KMS-11 (cell line): ENCODE results near the gene PTPRN2.

Source experiments
- H2AFZ ChIP-seq: fragments of 200-600 bp; sonication (generic); 2 replicates; pipeline ENCODE4 v1.6.1; 2016; ENCODE audit warnings: antibody characterized with exemption, mixed run types, low read depth
- H3K27ac ChIP-seq: fragments of 200-600 bp; sonication (generic); 2 replicates; pipeline ENCODE4 v1.6.1; 2016; ENCODE audit warnings: mild to moderate bottlenecking, mixed run types
- H3K27me3 ChIP-seq: fragments of 200-600 bp; sonication (generic); 2 replicates; pipeline ENCODE4 v1.6.1; 2017; ENCODE audit warnings: mild to moderate bottlenecking, low read depth, mixed run types, moderate library complexity; ENCODE audit not compliant: insufficient read depth
- H3K36me3 ChIP-seq: fragments of 200-600 bp; sonication (generic); 2 replicates; pipeline ENCODE4 v1.6.1; 2017; ENCODE audit warnings: mild to moderate bottlenecking, mixed run types; ENCODE audit not compliant: insufficient read depth
- H3K4me1 ChIP-seq: fragments of 200-600 bp; sonication (generic); 2 replicates; pipeline ENCODE4 v1.6.1; 2016; ENCODE audit warnings: mild to moderate bottlenecking, low read depth, mixed run types; ENCODE audit not compliant: poor library complexity, severe bottlenecking
- H3K4me2 ChIP-seq: fragments of 200-600 bp; sonication (generic); 2 replicates; pipeline ENCODE4 v1.7.0; 2016; ENCODE audit warnings: mild to moderate bottlenecking, mixed run types
- H3K4me3 ChIP-seq: fragments of 200-600 bp; sonication (generic); IDR thresholded peaks from 2 replicates; pipeline ENCODE4 v1.6.1; 2017; ENCODE audit warnings: low read depth, low read length, mixed read lengths; ENCODE audit not compliant: insufficient read depth
- H3K79me2 ChIP-seq: fragments of 200-600 bp; sonication (generic); 2 replicates; pipeline ENCODE4 v1.6.1; 2016; ENCODE audit warnings: low read depth, mixed run types; ENCODE audit not compliant: insufficient read depth
- H3K9ac ChIP-seq: fragments of 200-600 bp; sonication (generic); 2 replicates; pipeline ENCODE4 v1.6.1; 2016; ENCODE audit warnings: mild to moderate bottlenecking, mixed run types
- H4K20me1 ChIP-seq: fragments of 200-600 bp; sonication (generic); 2 replicates; pipeline ENCODE4 v1.6.1; 2016; ENCODE audit warnings: mild to moderate bottlenecking, mixed run types; ENCODE audit not compliant: insufficient read depth
- TF ChIP-seq, protein P1 (sequence below): fragments of 200-600 bp; sonication (generic); conservative IDR thresholded peaks from 2 replicates; pipeline ENCODE4 v1.6.1; 2017; ENCODE audit warnings: low read depth, mild to moderate bottlenecking, antibody characterized with exemption, low read length, moderate library complexity, mixed read lengths

Gene PTPRN2

DNA sequence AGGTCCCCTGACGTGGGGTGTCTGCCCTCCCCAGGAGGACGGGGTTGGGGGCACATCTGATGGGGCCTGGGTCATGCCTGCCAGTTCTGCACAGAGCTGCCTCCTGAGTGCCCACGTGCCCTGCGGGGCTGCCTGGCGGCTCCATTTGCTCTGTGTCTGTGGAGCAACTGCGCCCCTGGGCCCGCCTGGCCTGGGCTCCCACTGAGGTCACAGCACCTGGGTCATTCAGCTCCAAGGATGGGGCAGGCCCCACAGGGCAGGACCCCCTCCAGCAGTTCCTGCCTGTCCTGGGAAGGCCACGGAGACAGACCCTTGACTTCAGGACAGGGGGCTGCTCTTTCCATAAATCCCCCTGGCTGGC, 590.6 kb downstream of the PTPRN2 start:
- Histone ChIP-seq H3K27me3 (peaks cover 3% of the 10 kb centered on the region; the same call in 1 of the 2 replicates), H3K27ac (no peak overlapping the region), H3K4me3 (no peak overlapping the region), H4K20me1 (no peaks in the 10 kb centered on the region), H3K79me2 (no peaks in the 10 kb centered on the region), H2AFZ (no peak overlapping the region), H3K36me3 (no peaks in the 10 kb centered on the region), H3K9ac (no peak overlapping the region), H3K4me2 (no peak overlapping the region), H3K4me1 (no peaks in the 10 kb centered on the region)
- TF ChIP-seq, protein P1, sequence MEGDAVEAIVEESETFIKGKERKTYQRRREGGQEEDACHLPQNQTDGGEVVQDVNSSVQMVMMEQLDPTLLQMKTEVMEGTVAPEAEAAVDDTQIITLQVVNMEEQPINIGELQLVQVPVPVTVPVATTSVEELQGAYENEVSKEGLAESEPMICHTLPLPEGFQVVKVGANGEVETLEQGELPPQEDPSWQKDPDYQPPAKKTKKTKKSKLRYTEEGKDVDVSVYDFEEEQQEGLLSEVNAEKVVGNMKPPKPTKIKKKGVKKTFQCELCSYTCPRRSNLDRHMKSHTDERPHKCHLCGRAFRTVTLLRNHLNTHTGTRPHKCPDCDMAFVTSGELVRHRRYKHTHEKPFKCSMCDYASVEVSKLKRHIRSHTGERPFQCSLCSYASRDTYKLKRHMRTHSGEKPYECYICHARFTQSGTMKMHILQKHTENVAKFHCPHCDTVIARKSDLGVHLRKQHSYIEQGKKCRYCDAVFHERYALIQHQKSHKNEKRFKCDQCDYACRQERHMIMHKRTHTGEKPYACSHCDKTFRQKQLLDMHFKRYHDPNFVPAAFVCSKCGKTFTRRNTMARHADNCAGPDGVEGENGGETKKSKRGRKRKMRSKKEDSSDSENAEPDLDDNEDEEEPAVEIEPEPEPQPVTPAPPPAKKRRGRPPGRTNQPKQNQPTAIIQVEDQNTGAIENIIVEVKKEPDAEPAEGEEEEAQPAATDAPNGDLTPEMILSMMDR = no peak

DNA sequence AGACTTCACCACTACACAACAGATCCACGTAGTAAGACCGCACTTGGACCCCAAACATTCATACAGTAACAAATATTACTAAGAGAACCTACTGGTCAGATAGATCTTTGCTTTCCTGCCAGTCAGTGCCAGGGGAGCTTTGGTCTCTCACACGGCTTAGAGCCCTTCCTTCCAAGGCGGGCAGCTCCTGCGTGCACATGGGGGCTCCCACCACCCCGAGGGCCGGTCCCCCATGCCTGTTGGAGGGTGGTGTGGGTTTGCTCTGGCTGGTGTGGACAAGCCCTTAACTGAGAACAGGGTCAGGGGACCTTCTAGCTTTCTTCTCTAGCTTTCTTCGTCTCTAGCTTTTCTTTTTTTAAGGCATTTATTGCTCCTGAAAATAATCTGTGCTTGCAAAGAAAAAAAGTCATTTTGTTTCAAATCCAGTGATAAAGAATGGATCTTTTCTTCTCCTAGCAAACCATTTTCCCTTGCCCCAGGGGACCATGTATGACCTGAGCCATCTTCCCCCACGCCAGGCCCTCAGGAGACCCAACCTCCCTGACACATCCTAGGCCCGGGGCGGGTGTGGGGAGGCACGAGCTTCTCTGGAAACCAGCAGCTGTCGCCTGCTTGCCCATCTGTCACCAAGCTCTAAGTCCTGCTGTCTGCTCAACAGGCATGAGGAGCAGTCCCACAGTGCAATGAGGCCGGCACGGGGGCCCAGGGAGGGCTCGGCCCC, 591.1 kb downstream of the PTPRN2 start:
- Histone ChIP-seq H3K9ac (no peak overlapping the region), H3K4me2 (no peak overlapping the region), H3K79me2 (no peaks in the 10 kb centered on the region), H3K27ac (no peak overlapping the region), H3K4me3 (no peak overlapping the region), H3K4me1 (no peaks in the 10 kb centered on the region), H3K36me3 (no peaks in the 10 kb centered on the region), H3K27me3 (peaks cover 3% of the 10 kb centered on the region; the same call in 1 of the 2 replicates), H4K20me1 (no peaks in the 10 kb centered on the region), H2AFZ (no peak overlapping the region)
- TF ChIP-seq, protein P1 = no peak

DNA sequence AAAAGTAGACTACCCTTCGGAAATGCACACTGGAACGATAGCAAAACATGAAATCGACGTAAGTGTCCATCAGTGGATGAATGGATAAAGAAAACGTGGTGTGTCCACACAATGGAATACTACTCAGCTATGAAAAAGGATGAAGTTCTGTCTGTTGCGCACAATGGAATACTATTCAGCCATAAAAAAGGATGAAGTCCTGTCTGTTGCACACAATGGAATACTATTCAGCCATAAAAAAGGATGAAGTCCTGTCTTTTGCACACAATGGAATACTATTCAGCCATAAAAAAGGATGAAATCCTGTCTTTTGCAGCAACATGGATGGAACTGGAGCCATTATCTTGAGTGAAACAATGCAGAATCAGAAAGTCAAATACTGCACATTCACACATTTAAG, 591.8 kb downstream of the PTPRN2 start:
- no peaks in the 10 kb centered on the region for H3K79me2 ChIP-seq
- no peak overlapping the region for H2AFZ ChIP-seq
- H3K4me3 ChIP-seq = no peak overlapping the region
- peaks cover 3% of the 10 kb centered on the region; the same call in 1 of the 2 replicates for H3K27me3 ChIP-seq
- H3K36me3 ChIP-seq = no peaks in the 10 kb centered on the region
- TF ChIP-seq, protein P1 = no peak
- no peak overlapping the region for H3K9ac ChIP-seq
- no peak overlapping the region for H3K27ac ChIP-seq
- no peaks in the 10 kb centered on the region for H4K20me1 ChIP-seq
- no peaks in the 10 kb centered on the region for H3K4me1 ChIP-seq
- no peak overlapping the region for H3K4me2 ChIP-seq

DNA sequence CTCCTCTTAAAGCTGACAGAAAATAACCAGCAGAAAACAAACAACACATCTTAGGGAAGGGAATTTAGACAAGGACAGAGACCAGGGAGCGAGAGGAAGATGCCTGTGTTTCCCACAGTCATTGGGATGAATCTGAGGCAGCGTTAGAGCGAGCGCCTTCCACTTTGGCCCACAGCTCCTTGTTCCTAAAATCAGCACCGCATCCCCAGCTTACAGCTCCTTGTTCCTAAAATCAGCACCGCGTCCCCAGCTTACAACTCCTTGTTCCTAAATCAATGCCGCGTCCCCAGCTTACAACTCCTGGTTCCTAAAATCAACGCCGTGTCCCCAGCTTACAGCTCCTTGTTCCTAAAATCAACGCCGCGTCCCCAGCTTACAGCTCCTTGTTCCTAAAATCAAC, 593.3 kb downstream of the PTPRN2 start:
- Histone ChIP-seq H3K79me2 (no peaks in the 10 kb centered on the region), H3K4me2 (no peak overlapping the region), H3K27ac (no peak overlapping the region), H4K20me1 (no peaks in the 10 kb centered on the region), H3K36me3 (no peaks in the 10 kb centered on the region), H3K4me1 (no peaks in the 10 kb centered on the region), H2AFZ (no peak overlapping the region), H3K9ac (no peak overlapping the region), H3K27me3 (peaks cover 3% of the 10 kb centered on the region; the same call in 1 of the 2 replicates), H3K4me3 (no peak overlapping the region)
- TF ChIP-seq, protein P1 = no peak
